ENCODE measurements around the gene FRY.

DNA sequence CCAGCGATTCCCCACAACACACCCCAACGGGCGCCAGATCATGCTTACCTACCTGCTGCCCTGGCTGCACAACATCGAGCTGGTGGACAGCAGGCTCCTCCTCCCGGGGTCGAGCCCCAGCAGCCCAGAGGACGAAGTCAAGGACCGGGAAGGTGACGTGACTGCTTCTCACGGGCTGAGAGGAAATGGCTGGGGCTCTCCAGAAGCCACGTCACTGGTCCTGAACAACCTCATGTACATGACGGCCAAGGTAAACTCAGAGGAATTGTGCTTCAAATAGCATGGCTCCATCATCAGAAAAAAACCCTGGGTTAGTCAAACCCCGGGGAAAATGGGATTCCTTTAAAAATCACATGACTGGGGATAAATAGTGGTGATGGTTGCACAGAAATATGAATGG is 177.3 kb downstream of the FRY start:
- no peak for TF ChIP-seq GABPA (IDR thresholded peaks at IDR 0.05; ENCODE audit: low read depth, low read length)
- TF ChIP-seq GABPA (CRISPR knock-in tag; IDR thresholded peaks at IDR 0.05; ENCODE audit: low read depth): no peak
- TF ChIP-seq MAZ (IDR thresholded peaks at IDR 0.05; ENCODE audit: borderline replicate concordance, low read depth, low read length): no peak
- TF ChIP-seq MAZ (CRISPR knock-in tag; IDR thresholded peaks at IDR 0.05; ENCODE audit: low read depth): no peak
- no peak for TF ChIP-seq ZNF160 (CRISPR knock-in tag; IDR thresholded peaks at IDR 0.05)
- TF ChIP-seq POLR2AphosphoS5 (IDR thresholded peaks at IDR 0.05; ENCODE audit: low read depth, low read length): no peak
- no peak for TF ChIP-seq U2AF2 (IDR thresholded peaks at IDR 0.05; ENCODE audit: low read depth, low read length)
- TF ChIP-seq, protein P1, sequence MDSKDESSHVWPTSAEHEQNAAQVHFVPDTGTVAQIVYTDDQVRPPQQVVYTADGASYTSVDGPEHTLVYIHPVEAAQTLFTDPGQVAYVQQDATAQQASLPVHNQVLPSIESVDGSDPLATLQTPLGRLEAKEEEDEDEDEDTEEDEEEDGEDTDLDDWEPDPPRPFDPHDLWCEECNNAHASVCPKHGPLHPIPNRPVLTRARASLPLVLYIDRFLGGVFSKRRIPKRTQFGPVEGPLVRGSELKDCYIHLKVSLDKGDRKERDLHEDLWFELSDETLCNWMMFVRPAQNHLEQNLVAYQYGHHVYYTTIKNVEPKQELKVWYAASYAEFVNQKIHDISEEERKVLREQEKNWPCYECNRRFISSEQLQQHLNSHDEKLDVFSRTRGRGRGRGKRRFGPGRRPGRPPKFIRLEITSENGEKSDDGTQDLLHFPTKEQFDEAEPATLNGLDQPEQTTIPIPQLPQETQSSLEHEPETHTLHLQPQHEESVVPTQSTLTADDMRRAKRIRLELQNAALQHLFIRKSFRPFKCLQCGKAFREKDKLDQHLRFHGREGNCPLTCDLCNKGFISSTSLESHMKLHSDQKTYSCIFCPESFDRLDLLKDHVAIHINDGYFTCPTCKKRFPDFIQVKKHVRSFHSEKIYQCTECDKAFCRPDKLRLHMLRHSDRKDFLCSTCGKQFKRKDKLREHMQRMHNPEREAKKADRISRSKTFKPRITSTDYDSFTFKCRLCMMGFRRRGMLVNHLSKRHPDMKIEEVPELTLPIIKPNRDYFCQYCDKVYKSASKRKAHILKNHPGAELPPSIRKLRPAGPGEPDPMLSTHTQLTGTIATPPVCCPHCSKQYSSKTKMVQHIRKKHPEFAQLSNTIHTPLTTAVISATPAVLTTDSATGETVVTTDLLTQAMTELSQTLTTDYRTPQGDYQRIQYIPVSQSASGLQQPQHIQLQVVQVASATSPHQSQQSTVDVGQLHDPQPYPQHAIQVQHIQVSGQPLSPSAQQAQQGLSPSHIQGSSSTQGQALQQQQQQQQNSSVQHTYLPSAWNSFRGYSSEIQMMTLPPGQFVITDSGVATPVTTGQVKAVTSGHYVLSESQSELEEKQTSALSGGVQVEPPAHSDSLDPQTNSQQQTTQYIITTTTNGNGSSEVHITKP (CRISPR knock-in tag; IDR thresholded peaks at IDR 0.05; ENCODE audit: low read depth): no peak
- no peak for TF ChIP-seq POLR2A (IDR thresholded peaks at IDR 0.05; ENCODE audit: insufficient read depth in 1 of 2, low read depth in 2 of 2, low read length in 2 of 2)
- no peak for TF ChIP-seq ZNF329 (CRISPR knock-in tag; IDR thresholded peaks at IDR 0.05; ENCODE audit: low read depth)
- TF ChIP-seq, protein P2, sequence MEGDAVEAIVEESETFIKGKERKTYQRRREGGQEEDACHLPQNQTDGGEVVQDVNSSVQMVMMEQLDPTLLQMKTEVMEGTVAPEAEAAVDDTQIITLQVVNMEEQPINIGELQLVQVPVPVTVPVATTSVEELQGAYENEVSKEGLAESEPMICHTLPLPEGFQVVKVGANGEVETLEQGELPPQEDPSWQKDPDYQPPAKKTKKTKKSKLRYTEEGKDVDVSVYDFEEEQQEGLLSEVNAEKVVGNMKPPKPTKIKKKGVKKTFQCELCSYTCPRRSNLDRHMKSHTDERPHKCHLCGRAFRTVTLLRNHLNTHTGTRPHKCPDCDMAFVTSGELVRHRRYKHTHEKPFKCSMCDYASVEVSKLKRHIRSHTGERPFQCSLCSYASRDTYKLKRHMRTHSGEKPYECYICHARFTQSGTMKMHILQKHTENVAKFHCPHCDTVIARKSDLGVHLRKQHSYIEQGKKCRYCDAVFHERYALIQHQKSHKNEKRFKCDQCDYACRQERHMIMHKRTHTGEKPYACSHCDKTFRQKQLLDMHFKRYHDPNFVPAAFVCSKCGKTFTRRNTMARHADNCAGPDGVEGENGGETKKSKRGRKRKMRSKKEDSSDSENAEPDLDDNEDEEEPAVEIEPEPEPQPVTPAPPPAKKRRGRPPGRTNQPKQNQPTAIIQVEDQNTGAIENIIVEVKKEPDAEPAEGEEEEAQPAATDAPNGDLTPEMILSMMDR (CRISPR knock-in tag; IDR thresholded peaks at IDR 0.05): no peak
- no peak for TF ChIP-seq ZFP36L2 (CRISPR knock-in tag; IDR thresholded peaks at IDR 0.05)
- no peak for TF ChIP-seq ZNF333 (CRISPR knock-in tag; IDR thresholded peaks at IDR 0.05; ENCODE audit: borderline replicate concordance)
- TF ChIP-seq, protein P3, sequence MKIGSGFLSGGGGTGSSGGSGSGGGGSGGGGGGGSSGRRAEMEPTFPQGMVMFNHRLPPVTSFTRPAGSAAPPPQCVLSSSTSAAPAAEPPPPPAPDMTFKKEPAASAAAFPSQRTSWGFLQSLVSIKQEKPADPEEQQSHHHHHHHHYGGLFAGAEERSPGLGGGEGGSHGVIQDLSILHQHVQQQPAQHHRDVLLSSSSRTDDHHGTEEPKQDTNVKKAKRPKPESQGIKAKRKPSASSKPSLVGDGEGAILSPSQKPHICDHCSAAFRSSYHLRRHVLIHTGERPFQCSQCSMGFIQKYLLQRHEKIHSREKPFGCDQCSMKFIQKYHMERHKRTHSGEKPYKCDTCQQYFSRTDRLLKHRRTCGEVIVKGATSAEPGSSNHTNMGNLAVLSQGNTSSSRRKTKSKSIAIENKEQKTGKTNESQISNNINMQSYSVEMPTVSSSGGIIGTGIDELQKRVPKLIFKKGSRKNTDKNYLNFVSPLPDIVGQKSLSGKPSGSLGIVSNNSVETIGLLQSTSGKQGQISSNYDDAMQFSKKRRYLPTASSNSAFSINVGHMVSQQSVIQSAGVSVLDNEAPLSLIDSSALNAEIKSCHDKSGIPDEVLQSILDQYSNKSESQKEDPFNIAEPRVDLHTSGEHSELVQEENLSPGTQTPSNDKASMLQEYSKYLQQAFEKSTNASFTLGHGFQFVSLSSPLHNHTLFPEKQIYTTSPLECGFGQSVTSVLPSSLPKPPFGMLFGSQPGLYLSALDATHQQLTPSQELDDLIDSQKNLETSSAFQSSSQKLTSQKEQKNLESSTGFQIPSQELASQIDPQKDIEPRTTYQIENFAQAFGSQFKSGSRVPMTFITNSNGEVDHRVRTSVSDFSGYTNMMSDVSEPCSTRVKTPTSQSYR (CRISPR knock-in tag; IDR thresholded peaks at IDR 0.05; ENCODE audit: borderline replicate concordance): no peak
- TF ChIP-seq MAFK (conservative IDR thresholded peaks at IDR 0.05 in 1 of 2, IDR thresholded peaks at IDR 0.05 in 1 of 2; ENCODE audit: low read length in 2 of 2): no peak
- TF ChIP-seq ZNF354B (CRISPR knock-in tag; IDR thresholded peaks at IDR 0.05): no peak

Measured in HepG2 (cell line).